H9 (cell line): Measurements from ENCODE around the gene STK11. TPM values are rescaled to one million over a fixed set of nuclear protein-coding genes. Genes with fewer than 3 reads are reported as not detected.

Experiments used
- DNase-seq: peaks from one replicate; pipeline ENCODE4 v3.0.0-alpha.2; 2017
- H2AFZ ChIP-seq: one replicate; pipeline ENCODE4 v1.6.1; 2013; ENCODE audit warnings: mild to moderate bottlenecking, low read length, control low read depth, moderate library complexity
- H2AK5ac ChIP-seq: 2 replicates; pipeline ENCODE4 v1.6.1; 2013; ENCODE audit warnings: low read length, control low read depth, mixed read lengths; ENCODE audit not compliant: insufficient read length
- H2BK120ac ChIP-seq: one replicate; pipeline ENCODE4 v1.6.1; 2013; ENCODE audit warnings: low read depth, mild to moderate bottlenecking, low read length, control low read depth, inconsistent platforms; ENCODE audit not compliant: poor library complexity, severe bottlenecking
- H2BK12ac ChIP-seq: 2 replicates; pipeline ENCODE4 v1.6.1; 2013; ENCODE audit warnings: low read length, control low read depth, mixed read lengths, low read depth; ENCODE audit not compliant: insufficient read length
- H2BK15ac ChIP-seq: 2 replicates; pipeline ENCODE4 v1.6.1; 2013; ENCODE audit warnings: low read depth, low read length, control low read depth
- H2BK20ac ChIP-seq: one replicate; pipeline ENCODE4 v1.6.1; 2013; ENCODE audit warnings: low read depth, mild to moderate bottlenecking, low read length, control low read depth, inconsistent platforms; ENCODE audit not compliant: poor library complexity, severe bottlenecking
- H2BK5ac ChIP-seq: 2 replicates; pipeline ENCODE4 v1.6.1; 2013; ENCODE audit warnings: low read length, control low read depth, mixed read lengths; ENCODE audit not compliant: insufficient read length
- H3K14ac ChIP-seq: 2 replicates; pipeline ENCODE4 v1.6.1; 2013; ENCODE audit warnings: low read length, control low read depth; ENCODE audit not compliant: insufficient read depth
- H3K18ac ChIP-seq: 2 replicates; pipeline ENCODE4 v1.6.1; 2013; ENCODE audit warnings: low read depth, mild to moderate bottlenecking, mixed read lengths, low read length, control low read depth; ENCODE audit not compliant: insufficient read length
- H3K23ac ChIP-seq: 2 replicates; pipeline ENCODE4 v1.6.1; 2013; ENCODE audit warnings: low read length, control low read depth, mixed read lengths, low read depth; ENCODE audit not compliant: insufficient read length
- H3K23me2 ChIP-seq: 2 replicates; pipeline ENCODE4 v1.6.1; 2013; ENCODE audit warnings: low read depth, mild to moderate bottlenecking, mixed read lengths, low read length, control low read depth; ENCODE audit not compliant: insufficient read length, poor library complexity, severe bottlenecking
- H3K27ac ChIP-seq: 2 replicates; pipeline ENCODE4 v1.5.1; 2013; ENCODE audit warnings: low read length, control low read depth, mixed read lengths, low read depth; ENCODE audit not compliant: insufficient read length
- H3K27me3 ChIP-seq: 2 replicates; pipeline ENCODE4 v1.6.1; 2013; ENCODE audit warnings: low read length, control low read depth, inconsistent platforms; ENCODE audit not compliant: insufficient read depth
- H3K4ac ChIP-seq: 2 replicates; pipeline ENCODE4 v1.6.1; 2013; ENCODE audit warnings: low read depth, mild to moderate bottlenecking, control low read depth, inconsistent platforms, low read length, moderate library complexity
- H3K4me1 ChIP-seq: 2 replicates; pipeline ENCODE4 v1.6.1; 2013; ENCODE audit warnings: low read length, control low read depth, inconsistent platforms; ENCODE audit not compliant: insufficient read depth
- H3K4me2 ChIP-seq: 2 replicates; pipeline ENCODE4 v1.6.1; 2013; ENCODE audit warnings: low read length, control low read depth, mixed read lengths; ENCODE audit not compliant: insufficient read length, insufficient read depth
- H3K56ac ChIP-seq: 2 replicates; pipeline ENCODE4 v1.6.1; 2013; ENCODE audit warnings: low read depth, mild to moderate bottlenecking, mixed read lengths, low read length, control low read depth; ENCODE audit not compliant: insufficient read length
- H3K79me1 ChIP-seq: 2 replicates; pipeline ENCODE4 v1.6.1; 2013; ENCODE audit warnings: low read depth, mild to moderate bottlenecking, moderate library complexity, low read length, control low read depth, inconsistent platforms; ENCODE audit not compliant: insufficient read depth, poor library complexity, severe bottlenecking
- H3K79me2 ChIP-seq: 2 replicates; pipeline ENCODE4 v1.6.1; 2013; ENCODE audit warnings: low read length, control low read depth, inconsistent platforms; ENCODE audit not compliant: insufficient read depth
- H3K9ac ChIP-seq: 2 replicates; pipeline ENCODE4 v1.6.1; 2013; ENCODE audit warnings: low read length, control low read depth, mixed read lengths; ENCODE audit not compliant: insufficient read length; ENCODE audit errors: extremely low read depth
- H3K9me3 ChIP-seq: one replicate; pipeline ENCODE4 v1.6.1; 2013; ENCODE audit warnings: low read depth, low read length, inconsistent platforms; ENCODE audit not compliant: control insufficient read depth
- H3T11ph ChIP-seq: one replicate; pipeline ENCODE4 v1.6.1; 2013; ENCODE audit warnings: mild to moderate bottlenecking, low read length, control low read depth, inconsistent platforms
- H4K20me1 ChIP-seq: one replicate; pipeline ENCODE4 v1.6.1; 2013; ENCODE audit not compliant: control insufficient read depth, insufficient read length, insufficient read depth
- H4K5ac ChIP-seq: 2 replicates; pipeline ENCODE4 v1.6.1; 2013; ENCODE audit warnings: low read depth, mild to moderate bottlenecking, mixed read lengths, low read length, control low read depth; ENCODE audit not compliant: insufficient read length
- H4K8ac ChIP-seq: replicated peaks from 2 replicates; pipeline ENCODE4 v1.6.1; 2013; ENCODE audit warnings: low read length, control low read depth, mixed read lengths, low read depth; ENCODE audit not compliant: insufficient read length
- H4K91ac ChIP-seq: 2 replicates; pipeline ENCODE4 v1.6.1; 2013; ENCODE audit warnings: low read depth, mild to moderate bottlenecking, moderate library complexity, mixed read lengths, low read length, control low read depth; ENCODE audit not compliant: insufficient read length
- H3K27ac Mint-ChIP-seq, 3 experiments: 2 replicates in 2 of 3; 3 replicates in 1 of 3; pipeline ENCODE4 v1.8.0; 2020 to 2021; ENCODE audit warnings: mixed read lengths in 3 of 3, mild to moderate bottlenecking in 1 of 3, moderate library complexity in 1 of 3
- H3K27me3 Mint-ChIP-seq: 2 replicates; pipeline ENCODE4 v1.8.0; 2021; ENCODE audit warnings: low read depth, mild to moderate bottlenecking, moderate library complexity, mixed read lengths
- H3K36me3 Mint-ChIP-seq, 3 experiments: 2 replicates in 2 of 3; 3 replicates in 1 of 3; pipeline ENCODE4 v1.8.0; 2020 to 2021; ENCODE audit warnings: low read depth in 3 of 3, mixed read lengths in 3 of 3; ENCODE audit not compliant: insufficient read depth in 1 of 3
- H3K4me1 Mint-ChIP-seq, 2 experiments: 2 replicates each; pipeline ENCODE4 v1.8.0; 2020; ENCODE audit warnings: mixed read lengths in 2 of 2
- H3K4me3 Mint-ChIP-seq, 2 experiments: 2 replicates in 1 of 2; 3 replicates in 1 of 2; pipeline ENCODE4 v1.8.0; 2020 to 2021; ENCODE audit warnings: mild to moderate bottlenecking in 2 of 2, mixed read lengths in 2 of 2, moderate library complexity in 1 of 2
- H3K9me3 Mint-ChIP-seq, 2 experiments: 2 replicates in 1 of 2; 3 replicates in 1 of 2; pipeline ENCODE4 v1.8.0; 2020; ENCODE audit warnings: mild to moderate bottlenecking in 2 of 2, mixed read lengths in 2 of 2, moderate library complexity in 1 of 2
- CTCF ChIP-seq: fragments of 200-600 bp; sonication (generic); conservative IDR thresholded peaks from 3 replicates; pipeline ENCODE4 v1.8.0; 2021; ENCODE audit warnings: antibody characterized with exemption, mild to moderate bottlenecking
- WGBS: extraction: QIAGEN DNeasy Blood & Tissue Kit; methylation state at CpG from one replicate; pipeline ENCODE4 v1.1.7; 2013; ENCODE audit warnings: missing lambda C conversion rate, low lambda C conversion rate, mixed read lengths; ENCODE audit not compliant: insufficient read length; ENCODE audit errors: extremely low coverage; 5-methylcytosine and 5-hydroxymethylcytosine counted together
- total RNA-seq: library from RNA; stranded (reverse); gene quantifications from 2 replicates; pipeline ENCODE4 v1.2.1, GENCODE V29; 2021

Gene STK11
- total RNA-seq, 1 experiment from 2014 or later = 74.3 TPM

GRCh38 chr19:1214862-1215731 lies 9.5 kb downstream of the STK11 start:
- H3K18ac ChIP-seq = no peak overlapping the region
- H3K9ac ChIP-seq = no peak overlapping the region
- no peak overlapping the region for H4K8ac ChIP-seq
- no peaks in the 10 kb centered on the region for H4K20me1 ChIP-seq
- H4K91ac ChIP-seq = no peak overlapping the region
- H3K9me3 ChIP-seq = no peaks in the 10 kb centered on the region
- DNase-seq = no peak
- Mint-ChIP-seq H3K4me3 (no peak overlapping the region), H3K27me3 (no peaks in the 10 kb centered on the region), H3K9me3 (no peaks in the 10 kb centered on the region), H3K4me1 (peaks cover 24 to 39% of the 10 kb centered on the region in 2 experiments), H3K36me3 (peaks cover 5 to 21% (median 10%) of the 10 kb centered on the region in 3 experiments), H3K27ac (peak overlapping the region in 1 of 3 experiments; percentile 53; a peak in 1 of 7 replicates)
- H3K27me3 ChIP-seq = no peaks in the 10 kb centered on the region
- no peak overlapping the region for H3K27ac ChIP-seq
- H2BK15ac ChIP-seq = no peak overlapping the region
- H3T11ph ChIP-seq = no peak overlapping the region
- no peak for TF ChIP-seq CTCF
- H2AK5ac ChIP-seq = no peak overlapping the region
- no peak overlapping the region for H4K5ac ChIP-seq
- H2BK120ac ChIP-seq = no peak overlapping the region
- H3K23ac ChIP-seq = no peak overlapping the region
- no CpG with 5 or more reads among the region's 26 CpGs for WGBS
- no peak overlapping the region for H3K56ac ChIP-seq
- H3K14ac ChIP-seq = no peak overlapping the region
- H3K4me1 ChIP-seq = no peaks in the 10 kb centered on the region
- H3K4ac ChIP-seq = no peak overlapping the region
- H3K4me2 ChIP-seq = no peak overlapping the region
- no peak overlapping the region for H2BK20ac ChIP-seq
- H2BK12ac ChIP-seq = no peak overlapping the region
- H3K79me2 ChIP-seq = peaks cover 26% of the 10 kb centered on the region; the same call in 1 of the 2 replicates
- H3K23me2 ChIP-seq = no peaks in the 10 kb centered on the region
- peaks cover 9% of the 10 kb centered on the region for H3K79me1 ChIP-seq
- H2AFZ ChIP-seq = no peak overlapping the region
- H2BK5ac ChIP-seq = no peak overlapping the region
